SU-DHL-6 (cell line): ENCODE measurements around the gene CD83.

Source experiments
- EZH2phosphoT487 ChIP-seq: fragments of 200-600 bp; sonication (generic), shearing (Covaris generic); conservative IDR thresholded peaks from 2 replicates; pipeline ENCODE4 v1.6.1; 2018; ENCODE audit warnings: mild to moderate bottlenecking, antibody characterized with exemption, low read length, moderate library complexity, mixed read lengths
- TF ChIP-seq, protein P1 (sequence below): fragments of 200-600 bp; sonication (generic); IDR thresholded peaks from one replicate; pipeline ENCODE4 v1.5.1; 2017; ENCODE audit warnings: antibody characterized with exemption, mild to moderate bottlenecking, low read length, moderate library complexity; ENCODE audit not compliant: insufficient read depth, poor library complexity, severe bottlenecking

- TF ChIP-seq EZH2phosphoT487: no peak
- TF ChIP-seq, protein P1, sequence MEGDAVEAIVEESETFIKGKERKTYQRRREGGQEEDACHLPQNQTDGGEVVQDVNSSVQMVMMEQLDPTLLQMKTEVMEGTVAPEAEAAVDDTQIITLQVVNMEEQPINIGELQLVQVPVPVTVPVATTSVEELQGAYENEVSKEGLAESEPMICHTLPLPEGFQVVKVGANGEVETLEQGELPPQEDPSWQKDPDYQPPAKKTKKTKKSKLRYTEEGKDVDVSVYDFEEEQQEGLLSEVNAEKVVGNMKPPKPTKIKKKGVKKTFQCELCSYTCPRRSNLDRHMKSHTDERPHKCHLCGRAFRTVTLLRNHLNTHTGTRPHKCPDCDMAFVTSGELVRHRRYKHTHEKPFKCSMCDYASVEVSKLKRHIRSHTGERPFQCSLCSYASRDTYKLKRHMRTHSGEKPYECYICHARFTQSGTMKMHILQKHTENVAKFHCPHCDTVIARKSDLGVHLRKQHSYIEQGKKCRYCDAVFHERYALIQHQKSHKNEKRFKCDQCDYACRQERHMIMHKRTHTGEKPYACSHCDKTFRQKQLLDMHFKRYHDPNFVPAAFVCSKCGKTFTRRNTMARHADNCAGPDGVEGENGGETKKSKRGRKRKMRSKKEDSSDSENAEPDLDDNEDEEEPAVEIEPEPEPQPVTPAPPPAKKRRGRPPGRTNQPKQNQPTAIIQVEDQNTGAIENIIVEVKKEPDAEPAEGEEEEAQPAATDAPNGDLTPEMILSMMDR: no peak
Observed at GRCh38 chr6:14134211-14134910, 16.8 kb downstream of the CD83 start.
